Left hindlimb (tissue), 1 donor: ENCODE data around the gene KRTAP4-12.
"Not testable (repeated sequence)": the region's sequence is repeated elsewhere in the genome, so short reads cannot be mapped to it uniquely, and the experiment has no call there.

Experiments used
- DNase-seq: peaks from one replicate; pipeline ENCODE4 v3.0.0-alpha.2; 2018

Gene KRTAP4-12

DNA sequence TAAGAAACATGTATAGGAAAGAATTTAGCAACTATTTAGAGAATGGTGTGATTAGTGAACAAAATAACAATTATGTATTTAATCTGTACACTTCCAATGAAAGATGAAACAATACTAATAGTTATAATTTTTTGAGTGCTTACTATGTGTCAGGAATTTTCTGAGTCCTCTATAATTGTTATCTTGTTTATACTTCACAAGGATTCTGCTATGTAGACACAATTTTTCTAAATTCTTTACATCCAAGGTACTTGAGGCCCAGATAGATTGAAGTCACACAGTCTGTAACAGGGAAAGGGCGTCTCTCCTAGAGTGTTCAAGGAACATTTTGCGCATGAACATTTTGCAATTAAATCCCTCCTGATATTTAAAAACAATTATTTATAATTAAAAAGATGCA is 1.1 kb upstream of the KRTAP4-12 start:
- DNase-seq = no peak

DNA sequence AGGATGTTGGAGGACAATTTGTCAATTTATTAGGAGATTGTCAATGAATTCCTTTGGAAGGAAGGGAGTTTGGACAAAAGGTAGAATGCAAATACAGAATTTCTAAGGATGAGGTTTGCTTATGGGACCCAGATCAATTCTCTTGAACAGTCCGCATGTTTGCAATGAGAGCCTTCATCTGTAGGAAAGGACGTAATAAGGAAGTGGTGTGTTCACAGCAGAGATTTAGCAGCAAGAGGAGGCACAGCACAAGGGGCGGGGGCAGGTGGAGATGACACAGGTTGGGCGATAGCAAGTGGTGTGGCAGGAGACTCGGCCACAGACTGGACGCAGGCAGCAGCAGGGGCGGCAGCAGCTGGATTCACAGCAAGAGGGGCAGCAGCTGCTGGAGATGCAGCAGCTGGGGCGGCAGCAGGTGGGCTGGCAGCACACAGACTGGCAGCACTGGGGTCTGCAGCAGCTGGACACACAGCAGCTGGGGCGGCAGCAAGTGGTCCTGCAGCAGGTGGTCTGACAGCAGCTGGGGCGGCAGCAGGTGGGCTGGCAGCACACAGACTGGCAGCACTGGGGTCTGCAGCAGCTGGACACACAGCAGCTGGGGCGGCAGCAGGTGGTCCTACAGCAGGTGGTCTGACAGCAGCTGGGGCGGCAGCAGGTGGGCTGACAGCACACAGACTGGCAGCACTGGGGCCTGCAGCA is 541 bp downstream of the KRTAP4-12 start:
- DNase-seq = not testable (repeated sequence)

DNA sequence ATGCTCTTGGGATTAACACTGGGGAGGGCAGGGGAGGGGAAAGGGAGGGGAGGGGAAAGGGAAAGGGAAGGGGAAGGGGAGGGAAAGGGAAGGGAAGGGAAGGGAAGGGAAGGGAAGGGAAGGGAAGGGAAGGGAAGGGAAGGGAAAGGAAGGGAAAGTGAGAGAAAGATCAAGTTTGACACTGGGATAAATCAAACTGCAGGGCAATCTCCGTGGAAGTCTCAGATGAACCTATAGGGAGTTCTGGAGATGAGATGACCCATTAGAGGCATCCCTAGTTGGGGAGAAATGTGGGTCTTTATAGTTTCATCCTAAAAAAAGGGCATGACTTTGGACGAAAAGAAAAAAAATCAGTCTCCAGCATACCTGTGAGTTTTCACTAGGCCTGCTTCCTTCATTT is 2.2 kb downstream of the KRTAP4-12 start:
- DNase-seq = no peak

DNA sequence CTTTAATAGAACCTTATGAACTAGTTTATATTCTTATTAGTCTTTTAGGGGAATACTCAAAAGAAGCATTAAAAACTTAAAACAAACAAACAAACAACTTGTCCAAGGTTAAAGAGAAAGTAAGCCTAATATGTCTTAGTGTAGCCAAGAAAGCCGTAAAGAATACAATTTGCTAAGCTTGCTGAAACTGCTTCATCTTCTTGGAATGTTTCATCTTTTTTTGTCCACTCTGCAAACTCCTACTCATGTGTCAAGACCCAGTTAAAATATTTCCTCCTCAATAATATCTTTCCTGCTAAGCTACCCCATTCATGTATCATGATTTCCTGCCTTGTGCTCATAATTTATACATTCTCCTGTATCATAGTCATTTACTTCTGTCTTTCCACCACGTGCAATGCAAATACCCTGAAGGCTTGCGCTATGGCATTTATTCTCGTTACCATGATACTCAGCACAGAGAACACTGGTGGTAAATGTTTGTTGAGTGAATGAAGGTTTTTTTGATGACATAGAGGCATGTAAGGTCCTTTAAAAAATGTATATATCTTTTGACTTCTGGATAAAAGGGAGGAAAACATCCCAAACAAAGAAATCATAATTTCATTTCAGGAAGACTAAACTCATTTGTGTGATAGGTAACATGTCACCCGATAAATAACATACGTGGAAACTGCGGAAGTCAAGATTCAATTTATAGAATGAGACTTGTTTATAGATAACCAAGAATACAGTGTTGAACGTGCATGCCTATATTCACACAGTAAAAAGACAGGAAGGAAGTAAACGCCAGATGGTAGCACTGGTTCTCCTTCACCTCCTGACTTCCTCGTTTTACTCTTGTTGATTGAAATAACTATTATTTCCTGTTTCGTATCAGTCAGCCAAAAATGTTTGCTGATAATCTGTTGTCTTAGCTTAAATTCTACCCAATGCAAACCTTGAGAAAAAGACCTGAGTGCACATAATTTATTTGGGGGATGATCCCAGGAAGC is 4.0 kb downstream of the KRTAP4-12 start:
- not testable (repeated sequence) for DNase-seq

DNA sequence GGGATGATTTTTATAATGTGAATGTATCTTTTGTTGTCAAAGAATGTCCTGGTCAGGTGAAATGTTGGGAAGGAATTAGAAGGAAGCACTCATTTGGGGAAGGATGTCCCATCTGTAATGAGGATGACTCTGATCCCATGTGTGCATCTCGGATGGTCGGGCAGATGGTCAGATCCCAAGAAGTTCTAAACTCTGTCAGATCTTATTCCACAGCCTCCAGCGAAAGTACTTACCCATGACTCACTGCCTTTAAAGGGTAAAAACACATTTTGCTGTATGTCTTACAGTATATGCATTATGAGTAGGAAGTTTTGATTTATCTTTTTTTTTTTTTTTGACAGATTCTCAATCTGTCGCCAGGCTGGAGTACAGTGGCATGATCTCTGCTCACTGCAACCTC is 5.3 kb downstream of the KRTAP4-12 start:
- DNase-seq = no peak

DNA sequence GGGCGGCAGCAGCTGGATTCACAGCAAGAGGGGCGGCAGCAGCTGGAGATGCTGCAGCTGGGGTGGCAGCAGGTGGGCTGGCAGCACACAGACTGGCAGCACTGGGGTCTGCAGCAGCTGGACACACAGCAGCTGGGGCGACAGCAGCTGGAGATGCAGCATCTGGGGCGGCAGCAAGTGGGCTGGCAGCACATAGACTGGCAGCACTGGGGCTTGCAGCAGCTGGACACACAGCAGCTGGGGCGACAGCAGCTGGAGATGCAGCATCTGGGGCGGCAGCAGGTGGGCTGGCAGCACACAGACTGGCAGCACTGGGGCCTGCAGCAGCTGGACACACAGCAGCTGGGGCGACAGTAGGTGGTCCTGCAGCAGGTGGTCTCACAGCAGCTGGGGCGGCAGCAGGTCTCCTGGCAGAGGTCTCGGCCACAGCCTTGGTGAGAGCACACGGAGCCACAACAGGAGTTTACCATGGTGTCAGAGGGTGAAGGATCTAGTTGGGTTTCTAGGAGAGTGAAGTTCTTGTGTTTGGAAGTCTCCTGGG is 6.1 kb downstream of the KRTAP4-12 start, which contains the start of gene KRTAP4-11:
TSS of gene KRTAP4-11 (minus strand) at position 528 of the 541 bp plus-strand sequence. CDS start at position 470, 58 bp downstream.
- not testable (repeated sequence) for DNase-seq

DNA sequence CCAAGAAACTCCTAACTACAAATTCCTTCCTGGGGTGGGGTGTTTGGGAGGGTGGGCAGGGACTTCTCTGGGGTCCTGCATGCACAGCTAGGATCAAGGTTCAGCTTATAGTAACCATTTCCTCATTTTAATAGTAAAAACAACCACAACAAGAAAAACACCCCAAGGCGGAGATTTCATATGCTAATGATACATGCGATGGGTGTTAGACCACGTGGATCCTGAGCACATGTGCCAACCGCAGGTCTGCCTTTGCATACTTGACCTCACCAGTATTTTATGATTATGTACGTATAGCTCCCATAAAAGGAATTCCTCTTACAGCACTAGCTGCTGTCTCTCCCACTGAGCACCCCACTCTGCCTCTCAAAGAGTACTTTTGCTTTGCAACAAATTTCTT is 7.7 kb downstream of the KRTAP4-12 start:
- no peak for DNase-seq

DNA sequence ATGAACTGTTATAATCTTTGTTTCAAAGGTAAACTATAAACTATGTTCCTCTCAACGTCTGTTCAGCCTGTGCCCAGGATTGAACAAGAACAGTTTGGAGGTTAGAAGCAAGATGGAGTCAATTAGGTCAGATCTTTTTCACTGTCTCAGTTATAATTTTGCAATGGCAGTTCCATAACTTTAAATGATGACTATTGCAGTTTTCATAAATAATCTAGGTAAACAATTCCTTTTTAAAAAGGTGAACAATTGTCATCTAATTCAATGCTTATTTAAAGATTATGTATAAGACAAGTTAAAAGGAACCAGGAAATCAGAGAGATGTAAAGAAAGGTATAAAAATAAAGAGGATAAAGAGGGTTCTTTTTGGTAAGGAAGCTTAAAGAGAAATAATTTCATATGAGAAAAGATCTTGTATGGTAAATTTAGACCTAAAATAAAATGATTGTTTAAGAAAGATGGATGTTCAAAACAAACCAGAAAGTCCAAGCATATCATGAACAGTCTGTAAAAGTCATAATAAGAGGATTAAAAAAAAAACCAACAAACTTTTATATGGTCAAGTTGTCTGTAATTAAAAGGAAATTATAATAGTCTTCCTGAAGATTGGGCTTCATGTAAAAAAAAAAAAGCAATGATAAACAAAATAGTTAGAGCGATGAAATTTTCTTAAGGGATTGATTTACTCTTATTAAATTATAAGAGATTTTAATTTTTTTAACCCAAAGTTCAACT is 12.7 kb downstream of the KRTAP4-12 start:
- no peak for DNase-seq

DNA sequence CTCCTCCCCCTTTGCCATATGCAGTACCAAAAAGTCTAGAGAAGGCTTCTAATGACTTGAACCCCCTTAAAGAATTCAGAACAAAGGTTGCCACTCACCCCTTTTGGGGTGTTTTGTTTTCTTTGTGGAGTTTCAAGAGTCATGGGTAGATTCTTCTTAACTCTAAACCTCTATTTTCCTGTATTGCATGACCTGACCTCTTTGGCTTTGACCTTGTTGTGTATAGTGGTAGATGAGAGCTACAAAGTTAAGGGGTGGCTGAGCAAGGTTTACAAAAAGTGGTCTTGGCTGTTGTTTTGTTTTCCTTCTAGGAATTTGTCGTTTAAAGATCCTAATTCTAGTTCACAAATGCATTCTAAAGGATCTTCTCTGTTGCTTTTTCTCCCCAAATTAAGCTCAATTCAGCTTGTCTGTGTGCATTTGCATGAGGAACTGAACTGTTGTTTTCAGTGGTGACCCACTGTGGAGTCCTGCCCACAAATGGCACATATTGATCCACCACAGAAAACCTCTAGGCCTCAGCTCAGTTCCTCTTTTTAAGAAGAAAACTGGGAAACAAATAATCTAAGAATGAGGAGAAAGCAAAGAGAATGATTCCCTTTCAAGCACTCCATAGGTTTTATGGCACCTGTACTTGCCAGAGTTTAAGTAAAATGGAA is 15.1 kb downstream of the KRTAP4-12 start:
- not testable (repeated sequence) for DNase-seq

DNA sequence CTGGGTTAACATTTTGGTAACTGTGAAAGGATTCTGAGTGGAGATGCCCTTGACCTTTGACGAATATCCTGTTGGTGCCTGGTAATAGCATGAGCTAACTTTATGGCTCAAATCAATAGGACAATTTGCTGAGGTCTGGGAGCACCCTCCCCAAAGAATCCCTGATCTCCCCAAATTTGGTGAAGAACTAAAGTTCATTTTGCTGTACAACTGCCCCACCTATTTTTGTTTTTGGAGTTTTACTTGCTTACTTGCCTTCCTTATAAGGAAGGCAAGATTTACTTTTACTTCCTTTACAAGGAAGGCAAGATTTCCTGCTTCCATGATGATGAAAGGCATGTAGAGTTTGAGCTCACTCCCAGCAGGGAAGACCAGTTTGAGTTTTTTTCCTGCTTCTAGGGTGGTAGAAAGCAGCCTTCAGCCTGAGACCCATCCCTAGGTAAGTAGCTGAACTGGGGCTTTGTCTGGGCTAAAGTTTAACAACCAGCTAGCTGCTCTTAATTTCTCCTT is 16.0 kb downstream of the KRTAP4-12 start:
- no peak for DNase-seq

DNA sequence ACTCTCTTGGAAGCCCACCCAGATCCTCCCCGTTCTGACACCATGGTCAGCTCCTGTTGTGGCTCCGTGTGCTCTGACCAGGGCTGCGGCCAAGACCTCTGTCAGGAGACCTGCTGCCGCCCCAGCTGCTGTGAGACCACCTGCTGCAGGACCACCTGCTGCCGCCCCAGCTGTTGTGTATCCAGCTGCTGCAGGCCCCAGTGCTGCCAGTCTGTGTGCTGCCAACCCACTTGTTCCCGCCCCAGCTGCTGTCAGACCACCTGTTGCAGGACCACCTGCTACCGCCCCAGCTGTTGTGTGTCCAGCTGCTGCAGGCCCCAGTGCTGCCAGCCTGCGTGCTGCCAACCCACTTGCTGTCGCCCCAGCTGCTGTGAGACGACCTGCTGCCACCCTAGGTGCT is 18.6 kb downstream of the KRTAP4-12 start, which contains the start of gene KRTAP4-9:
TSS of gene KRTAP4-9 (plus strand) at position 43 of the 400 bp plus-strand sequence. CDS start at position 43, 0 bp downstream.
- not testable (repeated sequence) for DNase-seq

DNA sequence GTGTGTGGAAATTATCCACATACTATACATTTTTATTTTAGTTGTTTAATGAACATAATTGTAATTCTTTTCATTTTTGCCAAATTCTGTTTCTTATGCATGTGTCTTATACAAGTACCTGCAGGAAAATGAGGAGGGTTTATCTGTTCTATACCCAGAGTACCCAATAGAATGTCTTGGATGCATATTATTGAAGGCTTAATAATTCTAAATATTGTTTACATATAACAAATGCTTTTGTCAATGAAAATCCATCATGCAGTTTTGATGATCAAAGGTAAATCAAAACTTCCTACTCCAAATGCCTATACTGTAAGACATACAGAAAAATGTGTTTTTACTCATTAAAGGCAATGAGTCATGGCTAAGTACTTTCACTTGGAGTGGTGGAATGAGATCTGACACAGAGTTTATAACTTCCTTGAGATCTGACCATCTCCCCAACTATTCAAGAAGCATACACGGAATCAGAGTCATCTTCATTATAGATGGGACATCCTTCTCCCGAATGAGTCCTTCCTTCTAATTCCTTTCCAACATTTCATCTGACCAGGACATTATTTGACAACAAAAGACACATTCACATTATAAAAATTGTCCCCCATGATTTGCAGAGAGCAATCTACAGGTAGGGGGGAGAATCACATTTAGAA is 19.5 kb downstream of the KRTAP4-12 start:
- not testable (repeated sequence) for DNase-seq

DNA sequence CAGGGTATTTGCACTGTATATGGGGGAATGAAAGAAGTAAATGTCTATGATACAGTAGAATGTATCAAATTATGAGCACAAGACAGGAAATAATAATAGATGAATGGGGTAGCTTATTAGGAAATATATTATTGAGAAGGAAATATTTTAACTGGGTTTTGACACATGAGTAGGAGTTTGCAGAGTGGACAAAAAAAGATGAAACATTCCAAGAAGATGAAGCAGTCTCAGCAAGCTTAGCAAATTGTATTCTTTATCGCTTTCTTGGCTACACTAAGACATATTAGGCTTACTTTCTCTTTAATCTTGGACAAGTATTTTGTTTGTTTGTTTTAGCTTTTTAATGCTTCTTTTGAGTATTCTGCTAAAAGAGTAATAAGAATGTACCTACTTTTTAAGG is 20.1 kb downstream of the KRTAP4-12 start:
- no peak for DNase-seq

DNA sequence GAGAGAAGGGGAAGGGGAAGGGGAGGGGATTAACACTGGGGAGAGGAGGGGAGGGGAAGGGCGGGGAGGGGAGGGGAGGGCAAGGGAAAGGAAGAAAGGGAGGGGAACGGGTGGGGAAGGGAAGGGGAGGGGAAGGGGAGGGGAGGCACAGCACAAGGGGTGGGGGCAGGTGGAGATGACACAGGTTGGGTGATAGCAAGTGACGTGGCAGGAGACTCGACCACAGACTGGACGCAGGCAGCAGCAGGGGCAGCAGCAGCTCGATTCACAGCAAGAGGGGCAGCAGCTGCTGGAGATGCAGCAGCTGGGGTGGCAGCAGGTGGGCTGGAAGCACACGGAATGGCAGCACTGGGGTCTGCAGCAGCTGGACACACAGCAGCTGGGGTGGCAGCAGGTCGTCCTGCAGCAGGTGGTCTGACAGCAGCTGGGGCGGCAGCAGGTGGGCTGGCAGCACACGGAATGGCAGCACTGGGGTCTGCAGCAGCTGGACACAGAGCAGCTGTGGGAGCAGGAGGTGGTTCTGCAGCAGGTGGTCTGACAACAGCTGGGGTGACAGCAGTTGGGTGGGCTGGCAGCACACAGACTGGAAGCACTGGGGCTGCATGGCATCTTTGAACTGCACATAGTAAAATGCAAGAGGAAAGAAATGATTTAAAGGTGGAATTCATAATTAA is 22.3 kb downstream of the KRTAP4-12 start, which contains the start of gene KRTAP4-16:
TSS of gene KRTAP4-16 (minus strand) at position 624 of the 674 bp plus-strand sequence. CDS start at position 624, 0 bp downstream.
- DNase-seq = no peak

DNA sequence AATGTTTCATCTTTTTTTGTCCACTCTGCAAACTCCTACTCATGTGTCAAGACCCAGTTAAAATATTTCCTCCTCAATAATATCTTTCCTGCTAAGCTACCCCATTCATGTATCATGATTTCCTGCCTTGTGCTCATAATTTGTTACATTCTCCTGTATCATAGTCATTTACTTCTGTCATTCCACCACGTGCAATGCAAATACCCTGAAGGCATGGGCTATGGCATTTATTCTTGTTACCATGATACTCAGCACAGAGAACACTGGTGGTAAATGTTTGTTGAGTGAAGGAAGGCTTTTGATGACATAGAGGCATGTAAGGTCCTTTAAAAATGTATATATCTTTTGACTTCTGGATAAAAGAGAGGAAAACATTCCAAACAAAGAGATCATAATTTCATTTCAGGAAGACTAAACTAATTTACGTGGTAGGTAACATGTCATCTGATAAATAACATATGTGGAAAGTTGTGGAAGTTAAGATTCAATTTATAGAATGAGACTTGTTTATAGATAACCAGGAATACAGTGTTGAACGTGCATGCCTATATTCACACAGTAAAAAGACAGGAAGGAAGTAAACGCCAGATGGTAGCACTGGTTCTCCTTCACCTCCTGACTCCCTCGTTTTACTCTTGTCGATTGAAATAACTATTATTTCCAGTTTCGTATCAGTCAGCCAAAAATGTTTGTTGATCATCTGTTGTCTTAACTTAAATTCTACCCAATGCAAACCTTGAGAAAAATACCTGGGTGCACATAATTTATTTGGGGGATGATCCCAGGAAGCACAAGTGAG is 24.1 kb downstream of the KRTAP4-12 start:
- not testable (repeated sequence) for DNase-seq

DNA sequence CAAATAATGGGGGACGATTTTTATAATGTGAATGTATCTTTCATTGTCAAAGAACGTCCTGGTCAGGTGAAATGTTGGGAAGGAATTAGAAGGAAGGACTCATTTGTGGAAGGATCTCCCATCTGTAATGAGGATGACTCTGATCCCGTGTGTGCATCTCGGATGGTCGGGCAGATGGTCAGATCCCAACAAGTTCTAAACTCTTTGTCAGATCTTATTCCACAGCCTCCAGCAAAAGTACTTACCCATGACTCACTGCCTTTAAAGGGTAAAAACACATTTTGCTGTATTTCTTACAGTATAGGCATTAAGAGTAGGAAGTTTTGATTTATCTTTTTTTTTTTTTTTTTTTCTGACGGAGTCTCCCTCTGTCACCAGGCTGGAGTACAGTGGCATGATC is 25.5 kb downstream of the KRTAP4-12 start:
- no peak for DNase-seq

DNA sequence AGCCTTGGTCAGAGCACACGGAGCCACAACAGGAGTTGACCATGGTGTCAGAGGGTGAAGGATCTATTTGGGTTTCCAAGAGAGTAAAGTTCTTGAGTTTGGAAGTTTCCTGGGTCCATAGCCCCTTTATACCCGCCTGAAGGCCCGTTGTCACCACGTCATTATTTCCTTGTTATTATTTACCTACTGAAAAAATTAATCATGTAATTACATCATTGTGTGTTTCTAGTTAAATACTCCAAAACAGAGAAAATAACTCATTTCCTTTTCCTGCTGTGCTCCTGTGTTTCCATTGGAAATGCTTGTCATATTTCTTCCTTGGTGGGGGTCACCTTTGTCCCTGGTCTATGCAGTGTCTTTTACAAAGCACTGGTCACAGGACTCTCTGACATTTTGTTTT is 25.9 kb downstream of the KRTAP4-12 start, which contains the start of gene KRTAP4-8:
TSS of gene KRTAP4-8 (minus strand) at position 101 of the 400 bp plus-strand sequence. CDS start at position 43, 58 bp downstream.
- DNase-seq = no peak

DNA sequence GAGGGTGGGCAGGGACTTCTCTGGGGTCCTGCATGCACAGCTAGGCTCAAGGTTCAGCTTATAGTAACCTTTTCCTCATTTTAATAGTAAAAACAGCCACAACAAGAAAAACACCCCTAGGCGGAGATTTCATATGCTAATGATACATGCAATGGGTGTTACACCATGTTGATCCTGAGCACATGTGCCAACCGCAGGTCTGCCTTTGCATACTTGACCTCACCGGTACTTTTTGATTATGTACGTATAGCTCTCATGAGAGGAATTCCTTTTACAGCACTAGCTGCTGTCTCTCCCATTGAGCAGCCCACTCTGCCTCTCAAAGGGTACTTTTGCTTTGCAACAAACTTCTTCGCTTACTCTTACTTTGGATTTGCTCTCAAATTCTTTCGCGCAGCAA is 27.9 kb downstream of the KRTAP4-12 start:
- no peak for DNase-seq

DNA sequence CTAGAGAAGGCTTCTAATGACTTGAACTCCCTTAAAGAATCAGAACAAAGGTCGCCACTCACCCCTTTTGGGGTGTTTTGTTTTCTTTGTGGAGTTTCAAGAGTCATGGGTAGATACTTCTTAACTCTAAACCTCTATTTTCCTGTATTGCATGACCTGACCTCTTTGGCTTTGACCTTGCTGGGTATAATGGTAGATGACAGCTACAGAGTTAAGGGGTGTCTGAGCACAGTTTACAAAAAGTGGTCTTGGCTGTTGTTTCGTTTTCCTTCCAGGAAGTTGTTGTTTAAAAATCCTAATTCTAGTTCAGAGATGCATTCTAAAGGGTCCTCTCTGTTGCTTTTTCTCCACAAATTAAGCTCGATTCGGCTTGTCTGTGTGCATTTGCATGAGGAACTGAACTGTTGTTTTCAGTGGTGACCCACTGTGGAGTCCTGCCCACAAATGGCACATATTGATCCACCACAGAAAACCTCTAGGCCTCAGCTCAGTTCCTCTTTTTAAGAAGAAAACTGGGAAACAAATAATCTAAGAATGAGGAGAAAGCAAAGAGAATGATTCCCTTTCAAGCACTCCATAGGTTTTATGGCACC is 35.1 kb downstream of the KRTAP4-12 start:
- DNase-seq = not testable (repeated sequence)
